Osteocyte (in vitro differentiated cells): ENCODE results near the gene ALDH7A1. TPM values are rescaled to one million over a fixed set of nuclear protein-coding genes. Genes with fewer than 3 reads are reported as not detected.

Experiments used
- DNase-seq: peaks from one replicate; pipeline ENCODE4 v3.0.0; 2021; ENCODE audit warnings: mixed read lengths; ENCODE audit not compliant: unreplicated experiment; ENCODE audit errors: extremely low spot score
- H3K27ac Mint-ChIP-seq: one replicate; pipeline ENCODE4 v1.8.0; 2021; ENCODE audit warnings: mild to moderate bottlenecking, mixed read lengths; ENCODE audit not compliant: unreplicated experiment
- H3K27me3 Mint-ChIP-seq: one replicate; pipeline ENCODE4 v1.8.0; 2021; ENCODE audit warnings: mixed read lengths; ENCODE audit not compliant: unreplicated experiment
- H3K36me3 Mint-ChIP-seq: one replicate; pipeline ENCODE4 v1.8.0; 2021; ENCODE audit warnings: mixed read lengths; ENCODE audit not compliant: unreplicated experiment
- H3K4me1 Mint-ChIP-seq: one replicate; pipeline ENCODE4 v1.8.0; 2021; ENCODE audit warnings: mixed read lengths; ENCODE audit not compliant: unreplicated experiment
- H3K4me3 Mint-ChIP-seq: one replicate; pipeline ENCODE4 v1.8.0; 2021; ENCODE audit warnings: mild to moderate bottlenecking, moderate library complexity, mixed read lengths; ENCODE audit not compliant: unreplicated experiment
- H3K9me3 Mint-ChIP-seq: one replicate; pipeline ENCODE4 v1.8.0; 2021; ENCODE audit warnings: mixed read lengths; ENCODE audit not compliant: unreplicated experiment
- CTCF ChIP-seq: fragments of 200-600 bp; sonication (generic); IDR thresholded peaks from 2 replicates; pipeline ENCODE4 v1.5.0; 2021; ENCODE audit warnings: antibody characterized with exemption, mild to moderate bottlenecking, moderate library complexity
- total RNA-seq: library from RNA; stranded (reverse); gene quantifications from 2 replicates; pipeline ENCODE4 v1.2.1, GENCODE V29; 2021

Gene ALDH7A1
- total RNA-seq, 1 donor from 2014 or later = 117 TPM

DNA sequence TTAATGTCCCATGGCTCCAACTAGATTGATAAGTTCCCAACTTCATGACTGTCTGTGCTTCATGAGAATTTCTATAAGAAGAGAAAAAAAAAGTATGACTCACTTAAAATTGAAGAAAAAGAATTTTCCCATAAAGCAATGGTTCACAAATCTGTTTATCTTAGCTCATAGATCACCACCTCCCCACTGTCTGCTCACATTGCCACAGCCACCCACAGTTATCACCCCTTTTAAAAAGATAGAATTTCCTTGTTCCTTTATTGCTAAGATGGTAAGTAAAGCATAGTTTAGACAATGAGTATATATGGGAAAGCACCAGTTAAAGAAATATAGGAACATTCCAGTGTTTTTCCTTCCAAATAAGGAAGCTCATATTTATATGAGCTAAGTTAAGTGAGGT lies 67.1 kb downstream of the ALDH7A1 start:
- H3K4me1 Mint-ChIP-seq = peaks cover 66% of the 10 kb centered on the region
- peak overlapping the region; percentile 83 for H3K27ac Mint-ChIP-seq
- no peaks in the 10 kb centered on the region for H3K36me3 Mint-ChIP-seq
- no peaks in the 10 kb centered on the region for H3K27me3 Mint-ChIP-seq
- no peak for TF ChIP-seq CTCF
- DNase-seq = no peak
- H3K9me3 Mint-ChIP-seq = no peaks in the 10 kb centered on the region
- H3K4me3 Mint-ChIP-seq = no peak overlapping the region

- Mint-ChIP-seq H3K9me3 (no peaks in the 10 kb centered on the region), H3K27ac (peak overlapping the region; percentile 83)
These were observed 67.9 kb downstream of the ALDH7A1 start for GRCh38 chr5:126527158-126527557.

GRCh38 chr5:126526493-126526892 lies 68.5 kb downstream of the ALDH7A1 start:
- Mint-ChIP-seq H3K27me3 (no peaks in the 10 kb centered on the region), H3K36me3 (no peaks in the 10 kb centered on the region), H3K27ac (peak overlapping the region; percentile 83), H3K9me3 (no peaks in the 10 kb centered on the region), H3K4me3 (no peak overlapping the region), H3K4me1 (peaks cover 57% of the 10 kb centered on the region)
- no peak for TF ChIP-seq CTCF
- no peak for DNase-seq

More at GRCh38 chr5:126527158-126527557, 67.9 kb downstream of the ALDH7A1 start:
- Mint-ChIP-seq H3K27me3 (no peaks in the 10 kb centered on the region), H3K4me1 (peaks cover 63% of the 10 kb centered on the region), H3K36me3 (no peaks in the 10 kb centered on the region), H3K4me3 (no peak overlapping the region)
- TF ChIP-seq CTCF = no peak
- DNase-seq = no peak

DNA sequence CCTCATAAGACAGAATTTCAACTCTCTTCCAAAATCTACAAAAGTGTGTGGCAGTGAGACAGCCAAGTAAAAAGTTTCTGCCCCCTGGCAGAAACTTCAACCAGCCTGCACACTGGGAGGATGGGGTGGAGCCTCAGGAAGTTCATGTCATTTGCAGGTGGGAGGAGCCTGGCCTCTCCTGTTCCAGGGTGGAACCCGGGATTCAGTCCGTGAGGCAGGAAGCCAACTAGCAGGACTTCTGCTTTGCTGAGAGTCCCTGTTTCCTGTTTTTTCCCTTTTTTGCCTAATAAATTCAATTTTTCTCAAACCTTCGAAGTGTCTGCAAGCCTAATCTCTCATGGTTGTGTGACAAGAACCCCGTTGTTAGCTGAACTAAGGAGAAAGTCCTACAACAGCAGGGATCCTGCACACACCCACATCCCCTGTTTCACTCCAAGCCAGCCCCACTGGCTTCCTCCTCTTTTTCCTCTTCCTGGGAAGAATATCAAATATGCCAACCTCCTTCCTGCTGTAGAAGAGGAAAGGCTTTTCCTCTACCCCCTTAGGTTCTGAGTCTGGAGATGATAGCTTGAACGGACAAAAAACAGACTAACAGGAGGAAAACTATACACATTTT lies 69.3 kb downstream of the ALDH7A1 start:
- DNase-seq = peak; percentile 77
- Mint-ChIP-seq H3K4me1 (peaks cover 54% of the 10 kb centered on the region), H3K9me3 (no peaks in the 10 kb centered on the region), H3K27ac (peak overlapping the region; percentile 83), H3K27me3 (no peaks in the 10 kb centered on the region), H3K36me3 (no peaks in the 10 kb centered on the region), H3K4me3 (peak overlapping the region; percentile 10)
- no peak for TF ChIP-seq CTCF

DNA sequence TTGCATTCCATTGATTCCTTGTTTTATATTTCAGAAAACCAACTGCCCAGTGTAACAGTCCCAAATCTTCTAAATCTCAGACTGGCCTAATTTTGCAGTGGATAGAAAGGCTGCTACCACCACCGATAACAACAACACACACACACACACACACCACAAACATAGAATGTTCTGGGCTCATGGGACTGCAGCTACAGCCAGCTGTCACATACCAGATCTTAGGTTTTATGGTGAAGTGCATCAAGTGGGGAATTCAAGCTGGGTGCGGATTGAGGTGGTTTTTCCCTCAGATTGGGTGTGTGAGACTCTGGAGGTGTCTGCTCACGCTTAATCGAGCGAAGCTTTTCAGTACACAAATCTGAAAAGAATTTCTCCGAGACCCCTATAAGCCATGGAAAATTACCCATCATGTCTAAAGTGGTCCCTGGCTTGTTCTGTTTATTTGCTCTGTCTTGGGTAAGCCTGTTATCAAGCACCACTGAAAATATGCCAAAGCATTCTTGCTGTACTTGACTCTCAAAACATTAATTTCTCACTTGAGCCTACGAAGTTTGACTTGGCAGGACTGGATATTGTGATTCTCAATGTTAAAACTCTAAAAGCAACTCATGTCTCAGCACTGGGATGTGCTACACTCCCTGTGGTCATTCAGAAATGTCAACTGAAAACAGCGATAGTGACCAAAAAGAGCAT lies 71.1 kb downstream of the ALDH7A1 start:
- H3K27ac Mint-ChIP-seq = peak overlapping the region; percentile 90
- H3K27me3 Mint-ChIP-seq = no peaks in the 10 kb centered on the region
- H3K9me3 Mint-ChIP-seq = no peaks in the 10 kb centered on the region
- peaks cover 69% of the 10 kb centered on the region for H3K4me1 Mint-ChIP-seq
- no peak overlapping the region for H3K4me3 Mint-ChIP-seq
- no peak for TF ChIP-seq CTCF
- no peak for DNase-seq
- H3K36me3 Mint-ChIP-seq = no peaks in the 10 kb centered on the region
